ENCODE measurements around the gene AHRR. TPM values are rescaled to one million over a fixed set of nuclear protein-coding genes. Genes with fewer than 3 reads are reported as not detected.

Gene AHRR
- total and polyA plus RNA-seq, 10 of the 15 experiments (the other 5 are each of a cell fraction or from before 2014, with no cell fraction given) = 0.90 to 35.2 (median 19.2) TPM

- peak; percentile 77 for TF ChIP-seq RELB (IDR thresholded peaks at IDR 0.05; ENCODE audit: low read depth)
- TF ChIP-seq, protein P1, sequence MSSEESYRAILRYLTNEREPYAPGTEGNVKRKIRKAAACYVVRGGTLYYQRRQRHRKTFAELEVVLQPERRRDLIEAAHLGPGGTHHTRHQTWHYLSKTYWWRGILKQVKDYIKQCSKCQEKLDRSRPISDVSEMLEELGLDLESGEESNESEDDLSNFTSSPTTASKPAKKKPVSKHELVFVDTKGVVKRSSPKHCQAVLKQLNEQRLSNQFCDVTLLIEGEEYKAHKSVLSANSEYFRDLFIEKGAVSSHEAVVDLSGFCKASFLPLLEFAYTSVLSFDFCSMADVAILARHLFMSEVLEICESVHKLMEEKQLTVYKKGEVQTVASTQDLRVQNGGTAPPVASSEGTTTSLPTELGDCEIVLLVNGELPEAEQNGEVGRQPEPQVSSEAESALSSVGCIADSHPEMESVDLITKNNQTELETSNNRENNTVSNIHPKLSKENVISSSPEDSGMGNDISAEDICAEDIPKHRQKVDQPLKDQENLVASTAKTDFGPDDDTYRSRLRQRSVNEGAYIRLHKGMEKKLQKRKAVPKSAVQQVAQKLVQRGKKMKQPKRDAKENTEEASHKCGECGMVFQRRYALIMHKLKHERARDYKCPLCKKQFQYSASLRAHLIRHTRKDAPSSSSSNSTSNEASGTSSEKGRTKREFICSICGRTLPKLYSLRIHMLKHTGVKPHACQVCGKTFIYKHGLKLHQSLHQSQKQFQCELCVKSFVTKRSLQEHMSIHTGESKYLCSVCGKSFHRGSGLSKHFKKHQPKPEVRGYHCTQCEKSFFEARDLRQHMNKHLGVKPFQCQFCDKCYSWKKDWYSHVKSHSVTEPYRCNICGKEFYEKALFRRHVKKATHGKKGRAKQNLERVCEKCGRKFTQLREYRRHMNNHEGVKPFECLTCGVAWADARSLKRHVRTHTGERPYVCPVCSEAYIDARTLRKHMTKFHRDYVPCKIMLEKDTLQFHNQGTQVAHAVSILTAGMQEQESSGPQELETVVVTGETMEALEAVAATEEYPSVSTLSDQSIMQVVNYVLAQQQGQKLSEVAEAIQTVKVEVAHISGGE (CRISPR knock-in tag; IDR thresholded peaks at IDR 0.05) = 0 out of 2 replicates have a peak, but pooled peaks have one; percentile 5
- peak; percentile 66 for TF ChIP-seq DPF2 (IDR thresholded peaks at IDR 0.05)
- peak; percentile 83; the same call in 1 of the 2 replicates for TF ChIP-seq ZBED1 (IDR thresholded peaks at IDR 0.05; ENCODE audit: borderline replicate concordance)
- peak; percentile 27; the same call in 1 of the 2 replicates for TF ChIP-seq SMC3 (IDR thresholded peaks at IDR 0.05; ENCODE audit: borderline replicate concordance, low read length)
- peak; percentile 17; the same call in 1 of the 2 replicates for TF ChIP-seq PAX5 (IDR thresholded peaks at IDR 0.05; ENCODE audit: borderline replicate concordance, low read depth, low read length)
- TF ChIP-seq, protein P2, sequence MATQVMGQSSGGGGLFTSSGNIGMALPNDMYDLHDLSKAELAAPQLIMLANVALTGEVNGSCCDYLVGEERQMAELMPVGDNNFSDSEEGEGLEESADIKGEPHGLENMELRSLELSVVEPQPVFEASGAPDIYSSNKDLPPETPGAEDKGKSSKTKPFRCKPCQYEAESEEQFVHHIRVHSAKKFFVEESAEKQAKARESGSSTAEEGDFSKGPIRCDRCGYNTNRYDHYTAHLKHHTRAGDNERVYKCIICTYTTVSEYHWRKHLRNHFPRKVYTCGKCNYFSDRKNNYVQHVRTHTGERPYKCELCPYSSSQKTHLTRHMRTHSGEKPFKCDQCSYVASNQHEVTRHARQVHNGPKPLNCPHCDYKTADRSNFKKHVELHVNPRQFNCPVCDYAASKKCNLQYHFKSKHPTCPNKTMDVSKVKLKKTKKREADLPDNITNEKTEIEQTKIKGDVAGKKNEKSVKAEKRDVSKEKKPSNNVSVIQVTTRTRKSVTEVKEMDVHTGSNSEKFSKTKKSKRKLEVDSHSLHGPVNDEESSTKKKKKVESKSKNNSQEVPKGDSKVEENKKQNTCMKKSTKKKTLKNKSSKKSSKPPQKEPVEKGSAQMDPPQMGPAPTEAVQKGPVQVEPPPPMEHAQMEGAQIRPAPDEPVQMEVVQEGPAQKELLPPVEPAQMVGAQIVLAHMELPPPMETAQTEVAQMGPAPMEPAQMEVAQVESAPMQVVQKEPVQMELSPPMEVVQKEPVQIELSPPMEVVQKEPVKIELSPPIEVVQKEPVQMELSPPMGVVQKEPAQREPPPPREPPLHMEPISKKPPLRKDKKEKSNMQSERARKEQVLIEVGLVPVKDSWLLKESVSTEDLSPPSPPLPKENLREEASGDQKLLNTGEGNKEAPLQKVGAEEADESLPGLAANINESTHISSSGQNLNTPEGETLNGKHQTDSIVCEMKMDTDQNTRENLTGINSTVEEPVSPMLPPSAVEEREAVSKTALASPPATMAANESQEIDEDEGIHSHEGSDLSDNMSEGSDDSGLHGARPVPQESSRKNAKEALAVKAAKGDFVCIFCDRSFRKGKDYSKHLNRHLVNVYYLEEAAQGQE (IDR thresholded peaks at IDR 0.05; ENCODE audit: low read depth, low read length) = no peak
- TF ChIP-seq, protein P3, sequence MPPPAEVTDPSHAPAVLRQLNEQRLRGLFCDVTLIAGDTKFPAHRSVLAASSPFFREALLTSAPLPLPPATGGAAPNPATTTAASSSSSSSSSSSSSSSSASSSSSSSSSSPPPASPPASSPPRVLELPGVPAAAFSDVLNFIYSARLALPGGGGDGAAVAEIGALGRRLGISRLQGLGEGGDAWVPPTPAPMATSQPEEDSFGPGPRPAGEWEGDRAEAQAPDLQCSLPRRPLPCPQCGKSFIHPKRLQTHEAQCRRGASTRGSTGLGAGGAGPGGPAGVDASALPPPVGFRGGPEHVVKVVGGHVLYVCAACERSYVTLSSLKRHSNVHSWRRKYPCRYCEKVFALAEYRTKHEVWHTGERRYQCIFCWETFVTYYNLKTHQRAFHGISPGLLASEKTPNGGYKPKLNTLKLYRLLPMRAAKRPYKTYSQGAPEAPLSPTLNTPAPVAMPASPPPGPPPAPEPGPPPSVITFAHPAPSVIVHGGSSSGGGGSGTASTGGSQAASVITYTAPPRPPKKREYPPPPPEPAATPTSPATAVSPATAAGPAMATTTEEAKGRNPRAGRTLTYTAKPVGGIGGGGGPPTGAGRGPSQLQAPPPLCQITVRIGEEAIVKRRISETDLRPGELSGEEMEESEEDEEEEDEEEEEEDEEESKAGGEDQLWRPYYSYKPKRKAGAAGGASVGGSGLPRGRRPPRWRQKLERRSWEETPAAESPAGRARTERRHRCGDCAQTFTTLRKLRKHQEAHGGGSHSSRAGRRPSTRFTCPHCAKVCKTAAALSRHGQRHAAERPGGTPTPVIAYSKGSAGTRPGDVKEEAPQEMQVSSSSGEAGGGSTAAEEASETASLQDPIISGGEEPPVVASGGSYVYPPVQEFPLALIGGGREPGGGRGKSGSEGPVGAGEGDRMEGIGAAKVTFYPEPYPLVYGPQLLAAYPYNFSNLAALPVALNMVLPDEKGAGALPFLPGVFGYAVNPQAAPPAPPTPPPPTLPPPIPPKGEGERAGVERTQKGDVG (CRISPR knock-in tag; IDR thresholded peaks at IDR 0.05) = 0 out of 2 replicates have a peak, but pooled peaks have one; percentile 21
- TF ChIP-seq PKNOX1 (IDR thresholded peaks at IDR 0.05) = peak; percentile 97
- TF ChIP-seq HCFC1 (IDR thresholded peaks at IDR 0.05; ENCODE audit: low read length) = no peak
- TF ChIP-seq KDM1A (IDR thresholded peaks at IDR 0.05; ENCODE audit: borderline replicate concordance) = no peak
- no peak for TF ChIP-seq NRF1 (conservative IDR thresholded peaks at IDR 0.05; ENCODE audit: low read depth, low read length)
- peak; percentile 60 for TF ChIP-seq RELA (IDR thresholded peaks at IDR 0.05; ENCODE audit: borderline replicate concordance, partially characterized antibody)
- TF ChIP-seq, protein P4, sequence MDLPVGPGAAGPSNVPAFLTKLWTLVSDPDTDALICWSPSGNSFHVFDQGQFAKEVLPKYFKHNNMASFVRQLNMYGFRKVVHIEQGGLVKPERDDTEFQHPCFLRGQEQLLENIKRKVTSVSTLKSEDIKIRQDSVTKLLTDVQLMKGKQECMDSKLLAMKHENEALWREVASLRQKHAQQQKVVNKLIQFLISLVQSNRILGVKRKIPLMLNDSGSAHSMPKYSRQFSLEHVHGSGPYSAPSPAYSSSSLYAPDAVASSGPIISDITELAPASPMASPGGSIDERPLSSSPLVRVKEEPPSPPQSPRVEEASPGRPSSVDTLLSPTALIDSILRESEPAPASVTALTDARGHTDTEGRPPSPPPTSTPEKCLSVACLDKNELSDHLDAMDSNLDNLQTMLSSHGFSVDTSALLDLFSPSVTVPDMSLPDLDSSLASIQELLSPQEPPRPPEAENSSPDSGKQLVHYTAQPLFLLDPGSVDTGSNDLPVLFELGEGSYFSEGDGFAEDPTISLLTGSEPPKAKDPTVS (IDR thresholded peaks at IDR 0.05; ENCODE audit: low read depth, low read length) = no peak
These were observed 71.0 kb downstream of the AHRR start (continued) for GRCh38 chr5:392431-392988.

Measured in GM12878 (cell line).